AG08396 (cell line): Measurements from ENCODE around the gene ISG15.
A peak's percentile ranks its signal among the peaks of the same experiment; 100 is the strongest.
"Not testable (repeated sequence)": the region's sequence is repeated elsewhere in the genome, so short reads cannot be mapped to it uniquely, and the experiment has no call there.

Experiments used
- DNase-seq: peaks from one replicate; pipeline ENCODE4 v3.0.0; 2012; ENCODE audit warnings: low spot score, mixed read lengths

Gene ISG15

DNA sequence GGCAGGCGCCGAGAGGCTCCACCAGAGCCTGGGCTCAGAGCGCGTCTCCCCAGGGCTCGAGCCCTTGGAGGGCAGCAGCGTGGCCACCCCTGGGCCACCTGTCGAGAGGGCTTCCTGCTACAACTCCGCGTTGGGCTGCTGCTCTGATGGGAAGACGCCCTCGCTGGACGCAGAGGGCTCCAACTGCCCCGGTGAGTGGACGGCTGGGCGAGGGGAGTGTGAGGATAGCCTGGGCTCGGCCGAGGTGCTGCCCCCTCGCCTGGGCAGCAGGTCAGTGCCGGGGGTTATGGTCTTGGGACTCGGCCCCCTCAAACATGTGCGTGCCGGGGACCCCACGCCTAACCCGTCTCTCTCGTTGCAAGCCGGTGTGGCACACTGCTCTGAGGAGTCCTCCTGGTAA is 33.5 kb downstream of the ISG15 start:
- DNase-seq: no peak

DNA sequence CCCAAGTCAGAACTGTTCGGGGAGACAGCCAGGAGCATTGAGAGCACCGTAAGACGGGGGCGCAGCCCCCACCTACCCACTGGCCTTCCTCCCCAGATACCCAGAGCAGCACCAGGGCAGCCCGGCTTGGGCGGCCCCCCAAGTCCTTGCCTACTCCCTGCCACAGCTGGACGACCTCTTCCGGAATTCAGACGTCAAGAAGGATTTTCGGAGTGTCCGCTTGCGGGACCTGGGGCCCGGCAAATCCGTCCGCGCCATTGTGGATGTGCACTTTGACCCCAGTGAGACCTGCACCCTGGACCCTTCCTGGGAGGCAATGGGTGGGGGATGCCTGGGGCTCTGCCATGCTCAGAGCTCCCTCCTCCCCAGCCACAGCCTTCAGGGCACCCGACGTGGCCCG is 34.1 kb downstream of the ISG15 start:
- DNase-seq: no peak

DNA sequence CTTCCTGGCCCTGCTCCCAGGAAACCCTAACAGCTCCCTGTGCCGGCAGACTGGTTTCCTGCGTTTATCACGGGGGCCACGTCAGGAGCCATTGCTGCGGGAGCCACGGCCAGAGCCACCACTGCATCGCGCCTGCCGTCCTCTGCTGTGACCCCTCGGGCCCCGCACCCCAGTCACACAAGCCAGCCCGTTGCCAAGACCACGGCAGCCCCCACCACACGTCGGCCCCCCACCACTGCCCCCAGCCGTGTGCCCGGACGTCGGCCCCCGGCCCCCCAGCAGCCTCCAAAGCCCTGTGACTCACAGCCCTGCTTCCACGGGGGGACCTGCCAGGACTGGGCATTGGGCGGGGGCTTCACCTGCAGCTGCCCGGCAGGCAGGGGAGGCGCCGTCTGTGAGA is 34.7 kb downstream of the ISG15 start:
- DNase-seq: no peak

DNA sequence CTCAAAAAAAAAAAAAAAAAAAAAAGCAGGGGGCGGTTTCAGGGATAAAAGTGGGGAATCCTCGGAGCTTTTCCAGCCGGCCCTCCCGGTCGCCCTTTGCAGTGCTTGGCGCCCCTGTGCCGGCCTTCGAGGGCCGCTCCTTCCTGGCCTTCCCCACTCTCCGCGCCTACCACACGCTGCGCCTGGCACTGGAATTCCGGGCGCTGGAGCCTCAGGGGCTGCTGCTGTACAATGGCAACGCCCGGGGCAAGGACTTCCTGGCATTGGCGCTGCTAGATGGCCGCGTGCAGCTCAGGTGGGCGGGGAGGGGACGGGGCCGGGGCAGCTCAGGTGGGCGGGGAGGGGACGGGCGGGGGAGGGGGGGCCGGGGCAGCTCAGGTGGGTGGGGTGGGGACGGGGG is 35.5 kb downstream of the ISG15 start:
- no peak for DNase-seq

DNA sequence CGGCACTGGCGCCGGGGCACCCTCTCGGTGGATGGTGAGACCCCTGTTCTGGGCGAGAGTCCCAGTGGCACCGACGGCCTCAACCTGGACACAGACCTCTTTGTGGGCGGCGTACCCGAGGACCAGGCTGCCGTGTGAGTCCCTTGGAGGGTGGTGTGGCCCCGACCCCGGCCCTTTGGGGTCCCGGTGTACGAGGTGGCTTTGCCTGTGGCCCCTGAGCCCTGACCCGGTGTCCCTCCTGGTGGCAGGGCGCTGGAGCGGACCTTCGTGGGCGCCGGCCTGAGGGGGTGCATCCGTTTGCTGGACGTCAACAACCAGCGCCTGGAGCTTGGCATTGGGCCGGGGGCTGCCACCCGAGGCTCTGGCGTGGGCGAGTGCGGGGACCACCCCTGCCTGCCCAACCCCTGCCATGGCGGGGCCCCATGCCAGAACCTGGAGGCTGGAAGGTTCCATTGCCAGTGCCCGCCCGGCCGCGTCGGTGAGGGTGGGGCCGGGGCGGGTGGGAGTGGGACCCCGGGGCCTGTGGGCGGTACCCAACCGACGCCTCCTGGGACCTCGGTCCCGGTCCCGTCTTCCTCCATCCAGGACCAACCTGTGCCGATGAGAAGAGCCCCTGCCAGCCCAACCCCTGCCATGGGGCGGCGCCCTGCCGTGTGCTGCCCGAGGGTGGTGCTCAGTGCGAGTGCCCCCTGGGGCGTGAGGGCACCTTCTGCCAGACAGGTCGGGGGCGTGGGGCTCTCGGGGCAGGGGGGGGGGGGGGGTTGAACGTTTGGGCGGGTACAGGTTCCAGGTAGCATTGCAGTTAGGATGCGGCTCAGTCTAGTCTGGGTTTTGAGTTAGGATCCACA is 36.2 kb downstream of the ISG15 start:
- no peak for DNase-seq

DNA sequence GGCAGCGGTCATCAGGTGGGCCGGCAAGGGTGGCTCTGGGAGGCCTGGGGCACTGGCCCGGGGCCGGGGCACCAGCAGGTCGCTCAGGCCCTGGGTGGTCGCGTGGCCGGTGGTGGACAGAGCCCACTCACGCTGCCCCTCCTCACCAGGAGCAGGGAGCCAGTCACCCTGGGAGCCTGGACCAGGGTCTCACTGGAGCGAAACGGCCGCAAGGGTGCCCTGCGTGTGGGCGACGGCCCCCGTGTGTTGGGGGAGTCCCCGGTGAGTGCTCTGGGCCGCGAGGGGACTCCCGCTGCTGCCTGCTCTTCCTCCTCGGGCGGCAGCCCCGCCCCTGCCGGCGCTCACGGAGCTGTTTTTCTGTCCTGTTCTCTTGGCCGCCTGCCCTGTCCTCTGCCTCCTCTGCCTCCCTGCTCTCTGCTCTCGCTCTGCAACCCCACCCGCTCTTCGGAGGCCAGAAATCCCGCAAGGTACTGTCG is 37.3 kb downstream of the ISG15 start:
- DNase-seq: no peak

DNA sequence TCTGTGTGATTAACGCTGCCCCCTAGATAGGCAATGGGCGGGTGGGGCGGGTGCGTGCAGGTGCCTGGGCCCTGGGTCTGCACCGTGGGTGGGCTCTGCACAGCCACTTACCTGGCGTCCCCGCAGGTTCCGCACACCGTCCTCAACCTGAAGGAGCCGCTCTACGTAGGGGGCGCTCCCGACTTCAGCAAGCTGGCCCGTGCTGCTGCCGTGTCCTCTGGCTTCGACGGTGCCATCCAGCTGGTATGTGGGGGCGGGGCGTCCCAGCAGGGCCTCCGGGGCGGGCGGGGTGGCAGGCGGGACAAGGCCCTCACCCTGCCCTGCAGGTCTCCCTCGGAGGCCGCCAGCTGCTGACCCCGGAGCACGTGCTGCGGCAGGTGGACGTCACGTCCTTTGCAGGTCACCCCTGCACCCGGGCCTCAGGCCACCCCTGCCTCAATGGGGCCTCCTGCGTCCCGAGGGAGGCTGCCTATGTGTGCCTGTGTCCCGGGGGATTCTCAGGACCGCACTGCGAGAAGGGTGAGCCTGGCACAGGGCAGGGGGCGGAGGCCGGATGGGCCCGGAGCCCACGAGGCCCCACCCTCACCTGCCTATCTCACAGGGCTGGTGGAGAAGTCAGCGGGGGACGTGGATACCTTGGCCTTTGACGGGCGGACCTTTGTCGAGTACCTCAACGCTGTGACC is 38.0 kb downstream of the ISG15 start:
- no peak for DNase-seq

DNA sequence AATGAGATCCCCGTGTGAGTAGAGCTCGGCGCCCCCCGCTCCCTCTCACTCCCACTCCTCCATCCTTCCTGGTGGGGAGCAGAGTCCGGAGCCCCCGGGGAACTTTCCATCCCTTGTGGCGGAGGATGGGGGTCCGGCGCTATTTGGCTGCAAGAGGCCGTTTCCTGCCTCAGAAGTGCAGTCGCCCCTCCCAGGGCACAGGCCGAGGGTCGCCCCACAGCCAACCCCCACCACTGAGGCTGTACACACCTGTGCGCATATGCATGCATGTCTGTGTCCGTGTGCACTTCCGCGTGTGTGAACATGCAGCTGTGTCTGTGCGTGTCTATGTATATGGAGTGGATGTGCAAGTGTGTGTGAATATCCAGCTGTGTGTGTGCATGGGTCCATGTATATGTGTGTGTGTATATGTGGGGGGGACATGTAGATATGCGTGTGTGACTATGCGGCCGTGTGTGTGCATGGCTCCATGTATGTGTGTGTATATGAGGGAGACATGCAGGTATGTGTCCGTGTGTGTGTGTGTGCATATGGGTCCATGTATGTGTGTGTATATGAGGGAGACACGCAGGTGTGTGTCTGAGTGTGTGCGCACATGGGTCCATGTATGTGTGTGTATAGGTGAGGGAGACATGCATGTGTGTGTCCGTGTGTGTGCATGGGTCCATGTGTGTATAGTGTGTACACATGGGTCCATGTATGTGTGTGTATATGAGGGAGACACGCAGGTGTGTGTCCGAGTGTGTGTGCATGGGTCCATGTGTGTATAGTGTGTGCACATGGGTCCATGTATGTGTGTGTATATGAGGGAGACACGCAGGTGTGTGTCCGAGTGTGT is 38.9 kb downstream of the ISG15 start:
- no peak for DNase-seq

DNA sequence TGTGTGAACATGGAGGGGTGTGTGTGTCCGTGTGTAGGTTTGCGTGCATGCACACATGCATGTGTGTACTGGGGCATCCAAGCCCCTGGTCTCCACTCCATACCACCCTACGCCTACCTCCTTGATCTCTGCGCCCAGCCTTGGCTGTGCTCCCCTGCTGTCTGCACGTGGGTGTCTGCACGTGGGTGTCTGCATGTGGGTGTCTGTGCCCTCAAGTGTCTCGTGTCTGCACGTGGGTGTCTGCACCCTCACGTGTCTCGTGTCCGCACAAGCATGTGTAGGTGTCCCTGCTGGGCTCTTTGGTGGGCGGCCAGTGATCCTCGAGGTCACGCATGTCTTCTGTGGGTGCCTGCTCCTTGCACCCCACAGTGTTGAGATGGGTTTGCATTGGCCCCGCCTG is 39.7 kb downstream of the ISG15 start:
- DNase-seq: no peak

DNA sequence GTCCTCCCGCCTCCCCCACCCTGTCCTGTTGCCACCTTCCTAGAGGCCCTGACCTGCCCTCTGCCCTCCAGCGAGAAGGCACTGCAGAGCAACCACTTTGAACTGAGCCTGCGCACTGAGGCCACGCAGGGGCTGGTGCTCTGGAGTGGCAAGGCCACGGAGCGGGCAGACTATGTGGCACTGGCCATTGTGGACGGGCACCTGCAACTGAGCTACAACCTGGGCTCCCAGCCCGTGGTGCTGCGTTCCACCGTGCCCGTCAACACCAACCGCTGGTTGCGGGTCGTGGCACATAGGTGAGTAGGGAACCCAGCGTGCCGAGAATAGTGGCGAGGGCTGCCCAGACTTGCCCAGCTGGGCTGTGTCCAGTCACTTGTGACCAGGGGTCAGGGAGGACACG is 40.4 kb downstream of the ISG15 start:
- no peak for DNase-seq

DNA sequence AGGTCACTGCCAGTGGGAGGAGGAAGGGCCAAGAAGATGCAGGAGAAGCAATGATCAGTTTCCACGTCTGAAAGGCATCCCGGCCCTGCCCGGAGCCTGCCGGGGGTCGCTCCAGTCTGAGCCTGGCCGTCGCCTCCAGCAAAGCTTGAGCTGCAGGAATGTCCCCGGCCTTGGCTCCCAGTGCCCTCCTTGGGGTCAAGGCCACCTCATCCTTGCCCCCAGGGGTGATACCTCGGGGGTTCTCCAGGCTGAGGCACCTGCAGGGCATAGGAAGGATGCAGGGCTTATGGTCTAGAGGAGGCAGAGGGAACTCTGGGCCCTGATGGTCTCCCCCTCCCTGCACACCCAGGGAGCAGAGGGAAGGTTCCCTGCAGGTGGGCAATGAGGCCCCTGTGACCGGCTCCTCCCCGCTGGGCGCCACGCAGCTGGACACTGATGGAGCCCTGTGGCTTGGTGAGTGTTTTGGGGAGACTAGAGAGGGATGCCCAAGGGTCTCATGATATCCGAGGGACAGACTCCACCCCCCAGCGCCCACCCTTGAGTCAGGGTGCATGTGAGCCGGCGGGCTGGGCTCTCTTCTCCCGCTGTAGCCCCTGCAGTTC is 40.9 kb downstream of the ISG15 start:
- DNase-seq: no peak

DNA sequence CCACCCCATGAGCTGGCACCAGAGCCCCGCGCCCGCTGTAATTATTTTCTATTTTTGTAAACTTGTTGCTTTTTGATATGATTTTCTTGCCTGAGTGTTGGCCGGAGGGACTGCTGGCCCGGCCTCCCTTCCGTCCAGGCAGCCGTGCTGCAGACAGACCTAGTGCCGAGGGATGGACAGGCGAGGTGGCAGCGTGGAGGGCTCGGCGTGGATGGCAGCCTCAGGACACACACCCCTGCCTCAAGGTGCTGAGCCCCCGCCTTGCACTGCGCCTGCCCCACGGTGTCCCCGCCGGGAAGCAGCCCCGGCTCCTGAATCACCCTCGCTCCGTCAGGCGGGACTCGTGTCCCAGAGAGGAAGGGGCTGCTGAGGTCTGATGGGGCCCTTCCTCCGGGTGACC is 41.7 kb downstream of the ISG15 start:
- DNase-seq: no peak

DNA sequence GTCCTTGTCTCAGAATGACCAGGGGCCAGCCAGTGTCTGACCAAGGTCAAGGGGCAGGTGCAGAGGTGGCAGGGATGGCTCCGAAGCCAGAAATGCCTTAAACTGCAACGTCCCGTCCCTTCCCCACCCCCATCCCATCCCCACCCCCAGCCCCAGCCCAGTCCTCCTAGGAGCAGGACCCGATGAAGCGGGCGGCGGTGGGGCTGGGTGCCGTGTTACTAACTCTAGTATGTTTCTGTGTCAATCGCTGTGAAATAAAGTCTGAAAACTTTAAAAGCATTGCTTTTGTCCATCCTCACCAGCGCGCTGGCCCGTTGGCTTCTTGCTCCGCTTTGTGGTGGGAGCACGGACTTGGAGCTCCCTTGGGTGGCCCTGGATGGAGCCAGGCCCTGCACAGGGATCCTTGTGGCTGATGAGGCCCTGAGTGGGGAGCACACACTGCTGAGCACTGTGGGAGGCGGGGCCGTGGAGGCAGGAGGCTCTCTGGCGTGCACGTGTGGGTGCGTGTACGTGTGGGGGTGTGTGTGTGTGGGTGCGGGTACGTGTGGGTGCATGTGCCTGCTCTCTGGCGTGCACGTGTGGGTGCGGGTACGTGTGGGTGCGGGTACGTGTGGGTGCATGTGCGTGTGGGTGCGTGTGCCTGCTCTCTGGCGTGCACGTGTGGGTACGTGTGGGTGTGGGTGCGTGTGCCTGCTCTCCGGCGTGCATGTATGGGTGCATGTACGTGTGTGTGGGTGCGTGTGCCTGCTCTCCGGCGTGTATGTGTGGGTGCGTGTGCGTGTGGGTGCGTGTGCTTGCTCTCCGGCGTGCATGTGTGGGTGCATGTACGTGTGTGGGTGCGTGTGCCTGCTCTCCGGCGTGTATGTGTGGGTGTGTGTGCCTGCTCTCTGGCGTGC is 42.8 kb downstream of the ISG15 start:
- no peak for DNase-seq

DNA sequence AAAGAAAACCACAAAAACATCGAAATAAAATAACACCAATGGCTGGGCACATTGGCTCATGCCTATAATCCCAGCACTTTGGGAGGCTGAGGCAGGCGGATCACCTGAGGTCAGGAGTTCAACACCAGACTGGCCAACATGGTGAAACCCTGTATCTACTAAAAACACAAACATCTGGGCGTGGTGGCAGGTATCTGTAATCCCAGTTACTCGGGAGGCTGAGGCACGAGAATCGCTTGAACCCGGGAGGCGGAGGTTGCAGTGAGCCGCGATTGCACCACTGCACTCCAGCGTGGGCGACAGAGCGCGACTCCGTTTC is 44.4 kb downstream of the ISG15 start:
- DNase-seq: not testable (repeated sequence)

DNA sequence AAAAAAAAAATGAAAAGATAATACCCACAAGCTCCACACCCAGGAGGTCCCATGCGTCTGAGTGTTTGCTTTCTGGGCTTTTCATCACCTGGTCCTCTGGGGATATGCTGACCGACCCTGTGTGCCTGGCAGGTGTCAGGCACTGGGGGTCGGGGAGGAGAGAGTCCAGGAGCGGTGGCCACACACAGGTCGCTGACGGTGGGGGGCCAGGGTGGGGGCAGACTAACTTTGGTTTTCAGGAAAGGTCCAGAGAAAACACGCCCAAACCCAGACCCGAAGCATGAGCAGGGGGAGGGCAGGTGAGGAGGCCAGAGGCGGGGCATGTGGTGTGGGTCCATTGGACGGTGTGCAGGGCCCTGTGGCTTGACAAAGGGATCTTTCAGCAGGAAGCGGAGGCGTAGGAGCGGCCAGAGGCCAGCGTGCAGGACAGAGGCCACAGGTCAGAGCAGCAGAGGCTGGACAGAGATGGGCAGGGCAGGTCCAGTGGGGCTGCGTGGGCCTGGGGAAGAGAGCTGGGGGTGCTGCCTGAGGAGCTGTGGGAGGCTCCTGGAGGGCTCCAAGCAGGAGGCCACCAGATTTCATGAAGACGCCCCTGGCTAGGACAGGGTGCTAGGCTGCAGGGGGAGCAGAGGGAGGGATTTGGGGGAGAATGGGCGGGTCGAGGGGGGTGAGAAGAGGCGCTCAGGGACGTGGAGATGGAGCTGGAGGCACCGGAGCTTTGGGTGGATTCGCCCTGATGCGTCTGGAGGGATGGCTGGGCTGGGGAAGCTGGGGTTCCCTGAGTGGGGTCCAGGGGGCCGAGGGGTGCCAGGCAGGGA is 45.0 kb downstream of the ISG15 start:
- DNase-seq: no peak

DNA sequence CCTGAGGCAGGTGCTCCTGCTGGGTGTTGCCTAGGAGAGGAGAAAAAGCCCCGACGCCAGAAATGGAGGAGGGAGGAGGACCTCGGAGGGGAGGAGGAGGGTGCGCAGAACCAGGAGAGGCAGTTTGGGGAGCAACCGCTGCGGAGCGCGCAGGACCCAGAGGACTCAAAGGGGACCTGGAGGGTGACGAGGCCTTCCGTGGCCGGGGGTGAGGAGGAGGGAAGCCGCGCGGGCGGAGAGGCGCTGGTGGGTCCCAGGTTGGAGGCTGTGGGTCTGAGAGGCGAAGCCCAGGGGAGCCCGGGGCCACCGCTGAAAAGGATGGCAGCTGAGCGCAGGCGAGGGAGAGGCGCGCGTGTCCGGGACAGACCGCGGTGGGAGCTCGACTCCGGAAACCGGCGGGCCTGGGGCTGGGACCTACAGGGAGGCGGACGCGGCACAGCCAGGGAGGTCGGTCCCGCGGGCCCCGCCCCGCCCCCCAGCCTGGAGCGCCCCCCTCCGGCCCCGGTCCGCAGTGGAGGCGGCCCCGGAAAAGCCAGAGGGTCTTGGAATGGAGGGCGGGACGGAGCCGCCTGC is 45.7 kb downstream of the ISG15 start:
- no peak for DNase-seq

DNA sequence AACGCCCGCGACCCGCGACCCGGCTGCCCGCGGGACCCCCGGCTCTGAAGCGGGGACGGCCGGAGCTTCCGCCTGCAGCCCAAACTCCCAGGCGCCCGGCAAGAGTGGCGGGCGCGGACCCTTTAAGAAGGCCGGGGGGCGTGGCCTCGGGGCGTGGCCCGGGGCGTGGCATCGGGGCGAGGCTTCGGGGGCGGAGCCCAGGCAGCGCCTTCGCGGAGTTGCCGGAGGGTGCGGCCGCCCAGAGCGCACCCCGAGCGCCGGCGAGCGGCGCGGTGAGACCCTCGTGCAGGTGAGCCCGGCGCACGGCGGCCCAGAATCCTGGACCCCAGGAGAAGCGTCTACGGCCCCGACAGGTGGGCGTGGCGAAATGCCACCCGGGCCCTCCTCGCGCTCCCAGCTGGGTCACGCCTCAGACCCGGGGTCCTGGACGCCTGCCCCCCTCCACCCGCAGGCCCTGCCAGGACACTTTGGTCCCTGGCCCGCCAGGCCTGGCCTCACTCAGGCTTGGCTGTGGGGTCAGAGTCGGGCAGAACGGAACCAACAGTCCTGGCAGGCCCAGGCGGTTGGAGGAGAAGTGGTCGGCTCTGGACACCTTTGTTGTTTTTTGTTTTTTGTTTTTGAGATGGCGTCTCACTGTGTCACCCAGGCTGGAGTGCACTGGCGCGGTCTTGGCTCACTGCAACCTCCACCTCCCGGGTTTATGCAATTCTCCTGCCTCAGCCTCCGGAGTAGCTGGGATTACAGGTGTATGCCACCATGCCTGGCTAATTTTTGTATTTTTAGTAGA is 46.4 kb downstream of the ISG15 start:
- DNase-seq: peak; percentile 98

DNA sequence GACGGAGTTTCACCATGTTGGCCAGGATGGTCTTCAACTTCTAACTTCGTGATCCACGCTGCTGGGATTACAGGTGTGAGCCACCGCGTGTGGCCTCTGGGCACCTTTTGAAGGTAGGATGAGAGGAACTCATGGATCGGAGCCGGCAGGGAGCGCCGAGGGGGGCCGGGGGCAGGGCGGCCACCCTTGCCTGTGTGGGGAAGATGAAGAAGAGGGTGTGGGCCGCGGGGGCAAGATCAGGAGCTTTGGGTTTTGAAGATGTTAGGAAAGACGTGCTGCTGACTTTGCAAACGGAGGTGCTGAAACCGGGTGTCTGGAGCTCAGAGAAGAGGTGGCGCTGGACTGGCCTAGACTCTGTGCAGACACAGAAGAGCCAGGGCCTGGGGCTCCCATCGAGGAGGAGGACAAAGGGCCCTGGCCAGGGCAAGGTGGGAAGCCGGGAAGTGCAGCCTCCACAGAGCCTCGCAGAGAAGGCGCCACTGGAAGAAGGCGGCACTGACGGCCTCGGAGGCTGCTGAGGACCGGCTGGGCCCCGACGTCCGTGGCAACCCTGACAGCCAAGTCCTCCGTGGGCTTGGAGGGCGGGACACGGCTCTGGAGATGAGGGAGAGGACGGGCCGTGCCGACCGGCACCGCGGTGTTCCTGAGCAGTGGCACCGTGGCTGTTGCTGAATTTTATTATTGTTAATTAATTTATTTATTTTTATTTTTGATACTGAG is 47.1 kb downstream of the ISG15 start:
- no peak for DNase-seq
